Osteocyte (in vitro differentiated cells): Measurements from ENCODE around the gene CENPU. TPM values are rescaled to one million over a fixed set of nuclear protein-coding genes. Genes with fewer than 3 reads are reported as not detected.

ENCODE experiments used
- DNase-seq: peaks from one replicate; pipeline ENCODE4 v3.0.0; 2021; ENCODE audit warnings: mixed read lengths; ENCODE audit not compliant: unreplicated experiment; ENCODE audit errors: extremely low spot score
- H3K27ac Mint-ChIP-seq: one replicate; pipeline ENCODE4 v1.8.0; 2021; ENCODE audit warnings: mild to moderate bottlenecking, mixed read lengths; ENCODE audit not compliant: unreplicated experiment
- H3K27me3 Mint-ChIP-seq: one replicate; pipeline ENCODE4 v1.8.0; 2021; ENCODE audit warnings: mixed read lengths; ENCODE audit not compliant: unreplicated experiment
- H3K36me3 Mint-ChIP-seq: one replicate; pipeline ENCODE4 v1.8.0; 2021; ENCODE audit warnings: mixed read lengths; ENCODE audit not compliant: unreplicated experiment
- H3K4me1 Mint-ChIP-seq: one replicate; pipeline ENCODE4 v1.8.0; 2021; ENCODE audit warnings: mixed read lengths; ENCODE audit not compliant: unreplicated experiment
- H3K4me3 Mint-ChIP-seq: one replicate; pipeline ENCODE4 v1.8.0; 2021; ENCODE audit warnings: mild to moderate bottlenecking, moderate library complexity, mixed read lengths; ENCODE audit not compliant: unreplicated experiment
- H3K9me3 Mint-ChIP-seq: one replicate; pipeline ENCODE4 v1.8.0; 2021; ENCODE audit warnings: mixed read lengths; ENCODE audit not compliant: unreplicated experiment
- CTCF ChIP-seq: fragments of 200-600 bp; sonication (generic); IDR thresholded peaks from 2 replicates; pipeline ENCODE4 v1.5.0; 2021; ENCODE audit warnings: antibody characterized with exemption, mild to moderate bottlenecking, moderate library complexity
- total RNA-seq: library from RNA; stranded (reverse); gene quantifications from 2 replicates; pipeline ENCODE4 v1.2.1, GENCODE V29; 2021

CENPU gene
- total RNA-seq, 1 donor from 2014 or later, result 6.9 TPM

GRCh38 chr4:184734758-184735157 is 862 bp upstream of the CENPU start:
- H3K27ac Mint-ChIP-seq, result peak overlapping the region; percentile 85
- H3K4me3 Mint-ChIP-seq, result peak overlapping the region; percentile 95
- DNase-seq, result no peak
- no peak for TF ChIP-seq CTCF
- no peaks in the 10 kb centered on the region for H3K36me3 Mint-ChIP-seq
- peaks cover 34% of the 10 kb centered on the region for H3K4me1 Mint-ChIP-seq
- H3K9me3 Mint-ChIP-seq, result no peaks in the 10 kb centered on the region
- H3K27me3 Mint-ChIP-seq, result no peaks in the 10 kb centered on the region

- Mint-ChIP-seq H3K4me1 (peaks cover 42% of the 10 kb centered on the region), H3K36me3 (no peaks in the 10 kb centered on the region), H3K27ac (peak overlapping the region; percentile 34), H3K27me3 (no peaks in the 10 kb centered on the region), H3K4me3 (peak overlapping the region; percentile 95), H3K9me3 (no peaks in the 10 kb centered on the region)
- no peak for DNase-seq
- no peak for TF ChIP-seq CTCF
Measured at GRCh38 chr4:184732126-184732525, 1.8 kb downstream of the CENPU start.

GRCh38 chr4:184731056-184731455 is 2.8 kb downstream of the CENPU start:
- TF ChIP-seq CTCF, result no peak
- DNase-seq, result no peak
- Mint-ChIP-seq H3K27ac (no peak overlapping the region), H3K27me3 (no peaks in the 10 kb centered on the region), H3K4me1 (peaks cover 42% of the 10 kb centered on the region), H3K4me3 (no peak overlapping the region), H3K36me3 (no peaks in the 10 kb centered on the region), H3K9me3 (no peaks in the 10 kb centered on the region)

- Mint-ChIP-seq H3K9me3 (no peaks in the 10 kb centered on the region), H3K27me3 (no peaks in the 10 kb centered on the region), H3K4me1 (peaks cover 39% of the 10 kb centered on the region), H3K36me3 (no peaks in the 10 kb centered on the region), H3K4me3 (no peak overlapping the region), H3K27ac (no peak overlapping the region)
- DNase-seq, result no peak
- no peak for TF ChIP-seq CTCF
Measured at GRCh38 chr4:184729946-184730345, 4.0 kb downstream of the CENPU start.

GRCh38 chr4:184728858-184729257 is 5.0 kb downstream of the CENPU start:
- no peak overlapping the region for H3K4me3 Mint-ChIP-seq
- no peaks in the 10 kb centered on the region for H3K9me3 Mint-ChIP-seq
- TF ChIP-seq CTCF, result no peak
- no peaks in the 10 kb centered on the region for H3K36me3 Mint-ChIP-seq
- H3K27me3 Mint-ChIP-seq, result no peaks in the 10 kb centered on the region
- H3K4me1 Mint-ChIP-seq, result peaks cover 32% of the 10 kb centered on the region
- DNase-seq, result no peak
- H3K27ac Mint-ChIP-seq, result peak overlapping the region; percentile 6
